ENCODE results near the gene CYP4F11.

GRCh38 chr19:15897026-15897737 lies 37.1 kb downstream of the CYP4F11 start:
- TF ChIP-seq POLR2AphosphoS5 (IDR thresholded peaks at IDR 0.05; ENCODE audit: borderline replicate concordance, low read depth, low read length) (no peak), EZH2 (IDR thresholded peaks at IDR 0.05) (no peak)

Data from SK-N-MC (cell line).